ENCODE measurements around the gene IRF2BP1.
A peak's percentile ranks its signal among the peaks of the same experiment; 100 is the strongest.

The IRF2BP1 gene

GRCh38 chr19:45885556-45886426 is at the start of gene IRF2BP1:
Gene IRF2BP1 (minus strand): TSS chr19:45886141. CDS start chr19:45885774, 367 bp downstream.
- DNase-seq = peak; percentile 90

GRCh38 chr19:45935267-45935666 is 49.3 kb upstream of the IRF2BP1 start:
- no peak for DNase-seq

- no peak for DNase-seq
Observed at GRCh38 chr19:45934551-45935230, 48.8 kb upstream of the IRF2BP1 start.

- no peak for DNase-seq
Observed at GRCh38 chr19:45933759-45934158, 47.8 kb upstream of the IRF2BP1 start.

GRCh38 chr19:45931055-45931454 is 45.1 kb upstream of the IRF2BP1 start:
- no peak for DNase-seq

- DNase-seq = no peak
Observed at GRCh38 chr19:45929247-45929646, 43.3 kb upstream of the IRF2BP1 start.

- peak; percentile 81 for DNase-seq
Observed at GRCh38 chr19:45927565-45928261, 41.8 kb upstream of the IRF2BP1 start.

- DNase-seq = no peak
Observed at GRCh38 chr19:45924891-45925447, 39.0 kb upstream of the IRF2BP1 start.

- peak; percentile 13 for DNase-seq
Observed at GRCh38 chr19:45922281-45922680, 36.3 kb upstream of the IRF2BP1 start.

GRCh38 chr19:45920458-45920857 is 34.5 kb upstream of the IRF2BP1 start:
- no peak for DNase-seq

- DNase-seq = no peak
Observed at GRCh38 chr19:45919678-45920077, 33.7 kb upstream of the IRF2BP1 start.

- no peak for DNase-seq
Observed at GRCh38 chr19:45918721-45919120, 32.8 kb upstream of the IRF2BP1 start.

GRCh38 chr19:45917421-45918091 is 31.6 kb upstream of the IRF2BP1 start:
- DNase-seq = no peak

GRCh38 chr19:45913874-45914830 is 28.2 kb upstream of the IRF2BP1 start, which contains the start of gene NANOS2:
Gene NANOS2 (minus strand): TSS chr19:45914778. CDS start chr19:45914693, 85 bp downstream.
- DNase-seq = no peak

GRCh38 chr19:45911291-45911690 is 25.4 kb upstream of the IRF2BP1 start:
- DNase-seq = no peak

GRCh38 chr19:45908956-45909355 is 23.0 kb upstream of the IRF2BP1 start:
- DNase-seq = peak; percentile 18

- DNase-seq = peak; percentile 55
Observed at GRCh38 chr19:45906221-45906620, 20.3 kb upstream of the IRF2BP1 start.

- DNase-seq = no peak
Observed at GRCh38 chr19:45905011-45905410, 19.1 kb upstream of the IRF2BP1 start.

- DNase-seq = peak; percentile 92
Observed at GRCh38 chr19:45902651-45903625, 17.0 kb upstream of the IRF2BP1 start.
